HG02678 (cell line): Measurements from ENCODE around the gene SENP6.
A peak's percentile ranks its signal among the peaks of the same experiment; 100 is the strongest.
"Not testable (repeated sequence)": the region's sequence is repeated elsewhere in the genome, so short reads cannot be mapped to it uniquely, and the experiment has no call there.

Experiments
- ATAC-seq: cut with Tn5 transposase; IDR thresholded peaks from one replicate; pipeline ENCODE4 v1.9.1; 2021; ENCODE audit warnings: mild to moderate bottlenecking, moderate library complexity; ENCODE audit not compliant: unreplicated experiment

Gene SENP6

DNA sequence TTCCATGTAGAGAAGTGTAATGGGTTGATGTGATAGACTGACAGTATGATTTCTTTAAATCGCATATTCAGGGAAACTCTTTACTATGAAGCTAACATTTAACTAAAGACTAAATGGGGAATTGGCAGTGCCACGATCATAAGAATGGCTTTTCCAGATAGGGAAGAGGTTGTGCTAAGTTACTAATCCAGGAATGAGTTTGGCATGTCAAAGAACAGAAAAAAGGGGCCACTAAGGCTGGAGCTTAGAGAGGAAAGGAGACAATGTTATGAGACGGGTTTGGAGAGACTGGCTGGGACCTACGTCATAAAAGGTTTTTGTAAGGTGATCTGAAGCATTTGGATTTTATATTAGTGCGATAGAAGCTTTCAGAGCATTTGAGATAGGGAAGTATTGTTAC is 40.6 kb downstream of the SENP6 start:
- ATAC-seq, result no peak

DNA sequence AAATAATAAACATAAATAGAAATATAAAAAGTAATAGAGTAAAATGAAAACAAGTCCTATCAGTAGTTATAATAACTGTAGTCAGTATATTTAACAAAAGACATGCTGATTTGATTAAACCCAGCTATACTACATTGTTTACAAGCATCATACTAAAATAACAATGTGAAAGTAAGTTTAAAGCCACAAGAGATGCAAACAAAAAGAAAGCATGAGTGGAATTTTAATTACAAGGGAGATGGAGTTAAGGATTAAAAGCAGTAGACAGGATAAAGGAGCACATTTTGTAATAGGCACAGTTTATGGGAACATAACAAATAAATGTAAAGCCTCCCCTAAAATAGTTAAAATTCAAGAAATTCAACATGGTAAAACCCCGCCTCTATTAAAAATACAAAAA is 41.5 kb downstream of the SENP6 start:
- ATAC-seq, result no peak

GRCh38 chr6:75656479-75656878 is 54.8 kb downstream of the SENP6 start:
- ATAC-seq, result peak; percentile 50

GRCh38 chr6:75657327-75657726 is 55.6 kb downstream of the SENP6 start:
- ATAC-seq, result no peak

DNA sequence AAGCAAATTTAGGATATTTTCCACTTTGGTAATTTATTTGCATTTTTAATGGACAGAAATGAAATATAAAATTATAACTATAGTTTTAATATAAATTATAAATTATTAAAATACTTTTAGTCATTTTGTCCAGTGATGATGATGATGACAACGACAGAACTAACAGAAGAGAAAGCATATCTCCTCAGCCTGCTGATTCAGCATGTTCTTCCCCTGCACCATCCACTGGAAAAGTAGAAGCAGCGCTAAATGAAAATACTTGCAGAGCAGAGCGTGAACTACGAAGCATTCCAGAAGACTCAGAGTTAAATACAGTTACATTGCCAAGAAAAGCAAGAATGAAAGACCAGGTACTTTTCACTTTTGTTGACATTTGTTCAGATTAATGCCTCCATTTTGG is 64.9 kb downstream of the SENP6 start:
- no peak for ATAC-seq

DNA sequence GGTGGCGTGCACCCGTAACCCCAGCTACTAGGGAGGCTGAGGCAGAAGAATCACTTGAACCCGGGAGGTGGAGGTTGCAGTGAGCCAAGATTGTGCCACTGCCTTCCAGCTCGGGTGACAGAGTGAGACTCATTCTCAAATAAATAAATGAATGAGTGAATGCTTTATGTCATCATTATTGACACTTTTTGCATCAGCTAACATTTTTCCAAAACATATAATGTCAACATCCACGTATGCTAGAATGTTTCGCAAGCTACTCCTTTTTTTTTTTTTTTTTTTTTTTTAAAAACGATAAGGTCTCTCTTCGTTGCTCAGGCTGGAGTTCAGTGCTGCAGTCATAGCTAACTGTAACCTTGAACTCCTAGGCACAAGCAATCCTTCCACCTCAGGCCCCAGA is 72.2 kb downstream of the SENP6 start:
- ATAC-seq, result no peak

GRCh38 chr6:75676377-75676776 is 74.7 kb downstream of the SENP6 start:
- ATAC-seq, result no peak

- ATAC-seq, result not testable (repeated sequence)
These were observed 80.9 kb downstream of the SENP6 start for GRCh38 chr6:75682548-75682947.

GRCh38 chr6:75683005-75683404 is 81.3 kb downstream of the SENP6 start:
- ATAC-seq, result not testable (repeated sequence)

DNA sequence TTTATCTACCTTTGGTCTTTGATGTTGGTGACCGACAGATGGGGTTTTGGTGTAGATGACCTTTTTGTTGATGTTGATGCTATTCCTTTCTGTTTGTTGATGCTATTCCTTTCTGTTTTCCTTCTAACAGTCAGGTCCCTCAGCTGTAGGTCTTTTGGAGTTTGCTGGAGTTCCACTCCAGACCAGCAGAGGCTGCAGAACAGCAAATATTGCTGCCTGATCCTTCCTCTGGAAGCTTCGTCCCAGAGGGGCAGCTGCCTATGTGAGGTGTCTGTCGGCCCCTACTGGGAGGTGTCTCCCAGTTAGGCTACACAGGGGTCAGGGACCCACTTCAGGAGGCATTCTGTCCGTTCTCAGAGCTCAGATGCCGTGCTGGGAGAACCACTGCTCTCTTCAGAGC is 85.9 kb downstream of the SENP6 start:
- not testable (repeated sequence) for ATAC-seq

DNA sequence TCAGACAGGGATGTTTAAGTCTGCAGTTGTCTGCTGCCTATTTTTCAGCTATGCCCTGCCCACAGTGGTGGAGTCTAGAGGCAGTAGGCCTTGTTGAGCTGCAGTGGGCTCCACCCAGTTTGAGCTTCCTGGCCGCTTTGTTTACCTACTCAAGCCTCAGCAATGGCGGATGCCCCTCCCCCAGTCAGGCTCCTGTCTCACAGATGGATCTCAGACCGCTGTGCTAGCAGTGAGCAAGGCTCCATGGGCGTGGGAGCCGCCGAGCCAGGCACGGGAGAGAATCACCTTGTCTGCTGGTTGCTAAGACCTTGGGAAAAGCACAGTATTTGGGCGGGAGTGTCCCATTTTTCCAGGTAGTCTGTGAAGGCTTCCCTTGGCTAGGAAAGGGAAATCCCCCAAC is 86.3 kb downstream of the SENP6 start:
- not testable (repeated sequence) for ATAC-seq

GRCh38 chr6:75689576-75689975 is 87.9 kb downstream of the SENP6 start:
- ATAC-seq, result no peak

DNA sequence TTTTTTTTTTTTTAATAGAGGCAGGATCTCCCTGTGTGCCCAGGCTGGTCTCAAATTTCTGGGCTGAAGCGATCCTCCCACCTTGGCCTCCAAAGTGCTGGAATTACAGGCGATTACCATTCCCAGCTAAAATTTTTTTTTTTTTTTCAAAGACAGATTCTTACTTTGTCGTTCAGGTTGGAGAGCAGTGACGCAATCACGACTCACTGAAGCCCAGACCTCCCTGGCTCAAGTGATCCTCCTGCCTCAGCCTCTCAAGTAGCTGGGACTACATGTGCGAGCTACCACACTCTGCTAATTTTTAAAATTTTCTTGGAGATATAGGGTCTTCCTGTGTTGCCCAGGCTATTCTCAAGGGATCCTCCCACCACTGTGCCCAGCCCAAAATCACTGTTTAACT is 89.3 kb downstream of the SENP6 start:
- no peak for ATAC-seq

DNA sequence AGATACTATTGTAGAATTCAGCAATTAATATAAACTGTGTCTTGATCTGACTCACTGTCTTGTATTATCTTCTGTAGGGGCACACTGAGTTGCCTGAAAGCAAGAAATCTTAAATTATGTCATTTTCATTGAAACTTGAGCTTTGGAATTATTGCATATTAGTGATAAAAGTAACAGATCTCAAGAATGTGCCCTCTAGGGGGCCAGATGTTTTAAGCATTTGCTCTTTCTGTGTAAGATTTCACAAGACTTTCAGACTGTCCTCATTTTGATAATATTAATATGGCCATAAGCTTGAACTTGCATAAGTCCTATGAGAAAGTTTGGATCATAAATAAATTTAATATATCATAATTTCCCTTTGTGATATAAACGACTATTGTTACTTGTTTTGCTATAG is 91.9 kb downstream of the SENP6 start:
- no peak for ATAC-seq

DNA sequence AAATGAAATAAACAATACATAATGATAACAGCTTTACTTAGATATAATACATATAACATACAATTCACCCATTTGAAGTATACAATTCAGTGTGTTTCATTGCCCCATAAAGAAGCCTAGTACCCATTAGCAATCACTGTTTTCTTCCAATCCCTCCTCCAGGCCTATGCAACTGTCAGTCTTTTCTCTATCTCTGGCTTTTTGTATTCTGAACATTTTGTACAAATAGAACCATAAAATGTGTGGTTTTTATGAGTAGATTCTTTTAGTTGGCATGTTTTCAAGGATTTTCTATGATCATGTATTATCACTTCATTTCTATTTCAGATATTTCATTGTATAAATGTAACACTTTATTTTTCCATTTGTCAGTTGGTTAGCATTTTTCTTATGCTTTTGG is 92.7 kb downstream of the SENP6 start:
- no peak for ATAC-seq

DNA sequence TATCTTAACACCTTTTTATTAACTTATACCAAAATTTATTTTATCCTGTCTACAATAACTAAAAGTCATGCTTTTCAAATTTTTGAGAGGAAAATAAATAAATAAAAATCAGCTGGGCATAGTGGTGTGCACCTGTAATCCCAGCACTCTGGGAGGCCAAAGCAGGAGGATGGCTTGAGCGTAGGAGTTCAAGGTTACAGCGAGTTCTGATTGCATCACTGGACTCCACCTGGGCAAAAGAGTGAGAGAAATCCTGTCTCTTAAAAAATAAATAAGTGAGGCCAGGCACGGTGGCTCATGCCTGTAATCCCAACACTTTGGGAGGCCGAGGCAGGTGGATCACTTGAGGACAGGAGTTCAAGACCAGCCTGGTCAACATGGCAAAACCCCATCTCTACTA is 106.7 kb downstream of the SENP6 start:
- ATAC-seq, result not testable (repeated sequence)

GRCh38 chr6:75711173-75711572 is 109.5 kb downstream of the SENP6 start:
- ATAC-seq, result no peak

- ATAC-seq, result no peak
These were observed 117.5 kb downstream of the SENP6 start for GRCh38 chr6:75719133-75719532.

DNA sequence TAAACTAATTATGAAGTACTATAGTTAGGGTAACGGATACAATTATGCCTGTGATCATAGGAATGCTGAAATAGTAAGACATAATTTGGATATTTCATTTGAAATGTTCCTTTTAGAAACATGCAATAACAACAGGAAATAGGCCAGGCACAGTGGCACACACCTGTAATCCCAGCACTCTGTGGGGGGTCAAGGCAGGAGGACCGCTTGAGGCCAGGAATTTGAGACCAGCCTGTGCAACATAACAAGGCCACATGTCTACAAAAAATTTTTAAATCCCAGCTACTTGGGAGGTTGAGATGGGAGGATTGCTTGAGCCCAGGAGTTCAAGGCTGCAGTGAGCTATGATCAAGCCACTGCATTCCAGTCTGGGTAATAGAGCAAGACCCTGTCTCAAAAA is 121.7 kb downstream of the SENP6 start:
- no peak for ATAC-seq

GRCh38 chr6:75727206-75727605 is 125.5 kb downstream of the SENP6 start:
- no peak for ATAC-seq

DNA sequence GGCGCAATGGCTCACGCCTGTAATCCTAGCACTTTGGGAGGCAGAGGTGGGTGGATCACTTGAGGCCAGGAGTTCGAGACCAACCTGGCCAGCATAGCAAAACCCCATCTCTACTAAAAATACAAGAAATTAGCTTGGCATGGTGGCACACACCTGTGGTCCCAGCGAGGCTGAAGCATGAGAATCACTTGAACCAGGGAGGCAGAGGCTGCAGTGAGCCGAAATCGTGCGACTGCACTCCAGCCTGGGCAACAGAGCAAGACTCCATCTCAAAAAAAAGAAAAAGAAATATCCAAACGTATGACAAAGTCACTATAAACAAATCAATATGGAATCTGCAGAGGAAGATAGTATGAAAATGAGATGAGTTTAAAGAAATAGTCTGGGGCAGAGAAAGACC is 129.3 kb downstream of the SENP6 start:
- not testable (repeated sequence) for ATAC-seq

- ATAC-seq, result peak; percentile 80
These were observed 134.0 kb downstream of the SENP6 start for GRCh38 chr6:75735491-75736186.

- no peak for ATAC-seq
These were observed 142.3 kb downstream of the SENP6 start for GRCh38 chr6:75743971-75744370.
